ENCODE results near the gene PRPF6. TPM values are rescaled to one million over a fixed set of nuclear protein-coding genes. Genes with fewer than 3 reads are reported as not detected.

Gene PRPF6
- total and polyA plus RNA-seq, 2 of the 13 experiments (the other 11 are each of a cell fraction or from before 2014, with no cell fraction given): 63.7 to 101 TPM

DNA sequence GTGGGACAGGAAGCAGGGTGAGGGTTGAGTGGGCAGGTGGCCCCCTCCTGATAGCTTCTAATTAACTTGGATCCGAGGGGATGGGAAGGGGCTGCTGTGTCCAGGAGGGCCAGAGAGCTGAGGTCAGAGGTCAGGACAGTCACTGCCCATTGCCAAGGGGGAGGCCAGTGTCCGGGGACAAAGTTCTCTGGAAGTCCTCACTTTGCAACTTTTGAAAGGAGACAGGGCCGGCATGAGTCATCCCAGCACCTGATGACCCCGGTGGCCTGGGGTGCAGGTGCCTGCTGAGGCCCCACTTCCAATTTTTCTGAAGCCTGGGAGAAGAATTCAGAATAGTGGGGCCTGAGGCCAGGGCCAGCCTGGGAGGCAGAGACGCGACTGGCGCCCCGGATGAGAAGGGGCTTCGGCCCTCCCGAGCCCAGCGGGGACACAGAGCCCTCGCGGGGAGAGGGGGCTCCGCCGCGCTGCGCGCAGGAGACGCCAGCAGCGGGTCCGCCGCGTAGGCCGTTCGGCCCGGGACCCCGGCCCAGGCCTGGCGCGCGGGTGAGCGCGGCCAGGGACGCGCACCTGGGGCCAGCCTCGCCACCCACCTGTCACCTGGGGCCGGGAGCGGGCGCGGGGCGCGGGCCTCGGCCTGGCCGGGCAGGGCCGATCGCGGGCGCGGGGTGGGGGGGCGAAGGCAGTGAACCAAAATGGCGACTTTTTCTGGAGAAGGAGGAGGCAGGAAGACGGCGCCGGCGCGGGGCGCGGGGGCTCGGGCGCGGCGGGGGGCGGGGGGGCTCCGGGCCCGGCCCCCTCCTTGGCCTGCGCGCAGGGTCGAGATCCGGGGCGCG is 11.8 kb upstream of the PRPF6 start (continued):
- TF ChIP-seq ATRX (CRISPR knock-in tag; IDR thresholded peaks at IDR 0.05; ENCODE audit: borderline replicate concordance) (no peak), POLR2AphosphoS5 (IDR thresholded peaks at IDR 0.05; ENCODE audit: low read depth, low read length) (peak; percentile 45), ZNF10 (CRISPR knock-in tag; IDR thresholded peaks at IDR 0.05; ENCODE audit: borderline replicate concordance, low read depth) (no peak), SRY (CRISPR knock-in tag; IDR thresholded peaks at IDR 0.05) (peak; percentile 85; the same call in 1 of the 2 replicates), ZNF326 (CRISPR knock-in tag; IDR thresholded peaks at IDR 0.05; ENCODE audit: borderline replicate concordance) (no peak), NKX3-1 (CRISPR knock-in tag; IDR thresholded peaks at IDR 0.05) (no peak; the same call in 1 of the 2 replicates), PAX8 (CRISPR knock-in tag; IDR thresholded peaks at IDR 0.05; ENCODE audit: borderline replicate concordance) (peak; percentile 87; the same call in 1 of the 2 replicates), POLR2AphosphoS2 (IDR thresholded peaks at IDR 0.05; ENCODE audit: low read depth, low read length) (no peak), ZNF234 (CRISPR knock-in tag; conservative IDR thresholded peaks at IDR 0.05) (no peak), SALL2 (CRISPR knock-in tag; IDR thresholded peaks at IDR 0.05) (peak; percentile 47; the same call in 1 of the 2 replicates), CHD4 (IDR thresholded peaks at IDR 0.05; ENCODE audit: borderline replicate concordance, low read length) (peak; percentile 11), MAFG (CRISPR knock-in tag; IDR thresholded peaks at IDR 0.05) (no peak), TFDP1 (CRISPR knock-in tag; IDR thresholded peaks at IDR 0.05; ENCODE audit: borderline replicate concordance) (0 out of 2 replicates have a peak, but pooled peaks have one; percentile 8), KDM6A (CRISPR knock-in tag; IDR thresholded peaks at IDR 0.05; ENCODE audit: low read depth) (peak; percentile 70; the same call in 1 of the 2 replicates), TAF15 (IDR thresholded peaks at IDR 0.05; ENCODE audit: low read depth, low read length, poor library complexity, severe bottlenecking) (no peak), ZFP36L1 (CRISPR knock-in tag; IDR thresholded peaks at IDR 0.05) (no peak), ZNF547 (CRISPR knock-in tag; IDR thresholded peaks at IDR 0.05) (peak; percentile 43; the same call in 1 of the 2 replicates), ZFY (CRISPR knock-in tag; IDR thresholded peaks at IDR 0.05) (peak; percentile 79), ZNF44 (CRISPR knock-in tag; IDR thresholded peaks at IDR 0.05) (peak; percentile 46; the same call in 1 of the 2 replicates), MTERF4 (CRISPR knock-in tag; IDR thresholded peaks at IDR 0.05) (peak; percentile 56; the same call in 1 of the 2 replicates), ZNF574 (CRISPR knock-in tag; IDR thresholded peaks at IDR 0.05) (peak; percentile 52)
- TF ChIP-seq, protein P1, sequence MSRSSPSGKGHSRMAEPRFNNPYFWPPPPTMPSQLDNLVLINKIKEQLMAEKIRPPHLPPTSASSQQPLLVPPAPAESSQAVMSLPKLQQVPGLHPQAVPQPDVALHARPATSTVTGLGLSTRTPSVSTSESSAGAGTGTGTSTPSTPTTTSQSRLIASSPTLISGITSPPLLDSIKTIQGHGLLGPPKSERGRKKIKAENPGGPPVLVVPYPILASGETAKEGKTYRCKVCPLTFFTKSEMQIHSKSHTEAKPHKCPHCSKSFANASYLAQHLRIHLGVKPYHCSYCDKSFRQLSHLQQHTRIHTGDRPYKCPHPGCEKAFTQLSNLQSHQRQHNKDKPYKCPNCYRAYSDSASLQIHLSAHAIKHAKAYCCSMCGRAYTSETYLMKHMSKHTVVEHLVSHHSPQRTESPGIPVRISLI (CRISPR knock-in tag; IDR thresholded peaks at IDR 0.05; ENCODE audit: borderline replicate concordance): no peak

Measured in HepG2 (cell line).